Measurements from ENCODE around the gene TMCO5A. TPM values are rescaled to one million over a fixed set of nuclear protein-coding genes. Genes with fewer than 3 reads are reported as not detected.

The TMCO5A gene
- 0.10 TPM for total RNA-seq

DNA sequence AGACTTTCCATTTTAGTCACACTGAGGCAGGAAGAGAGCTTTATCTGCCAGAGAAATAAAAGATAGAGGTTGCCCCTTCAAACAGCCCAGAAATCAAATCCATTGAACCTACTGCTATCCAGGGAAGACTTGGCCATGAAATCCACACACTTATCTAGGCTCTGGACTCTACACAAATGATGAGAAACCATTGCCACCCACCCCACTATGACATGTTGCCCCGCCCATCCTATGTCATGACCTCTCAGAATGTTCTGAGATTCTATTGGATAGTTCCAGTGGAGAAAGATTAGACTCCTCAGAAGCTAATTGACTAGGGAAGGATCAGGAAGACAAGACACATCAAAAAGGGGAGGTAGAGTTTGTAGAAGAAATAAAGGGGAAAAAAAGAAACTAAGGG is at the start of gene TMCO5A:
Gene TMCO5A, plus strand, starts transcription at position 301 of the 400 bp plus-strand sequence. CDS start 1,684 bp downstream, outside the sequence.
- Histone ChIP-seq H3K9me3 (ENCODE audit: low read depth, low read length) (no peaks in the 10 kb centered on the region), H3K4me3 (ENCODE audit: low read length) (no peak within 1 kb of the TSS), H3K4me1 (ENCODE audit: insufficient read depth, low read length) (no peaks in the 10 kb centered on the region), H3K27me3 (ENCODE audit: insufficient read depth, low read length) (no peaks in the 10 kb centered on the region)

DNA sequence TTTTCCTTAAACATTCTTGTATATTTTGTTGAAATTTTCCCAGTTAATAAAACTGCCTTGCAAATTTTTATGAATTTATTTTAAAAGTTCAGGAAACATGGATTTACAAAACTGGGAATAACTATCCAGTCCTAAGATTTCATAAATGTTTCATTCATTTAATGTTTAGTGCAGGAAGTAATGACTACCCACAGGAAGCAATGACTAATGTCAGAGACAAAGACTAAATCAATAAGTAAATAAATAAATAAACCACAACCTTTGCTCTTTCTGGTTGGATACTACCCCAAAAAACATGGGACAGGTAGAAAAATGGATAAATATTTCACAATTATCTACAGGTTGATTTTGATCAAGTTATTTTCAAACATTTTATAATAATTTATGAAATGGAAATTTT is 48.8 kb upstream of the TMCO5A start:
- peaks cover 2% of the 10 kb centered on the region for H3K27me3 ChIP-seq (ENCODE audit: insufficient read depth, low read length)
- no peak overlapping the region for H3K4me3 ChIP-seq (ENCODE audit: low read length)
- no peaks in the 10 kb centered on the region for H3K9me3 ChIP-seq (ENCODE audit: low read depth, low read length)
- no peaks in the 10 kb centered on the region for H3K4me1 ChIP-seq (ENCODE audit: insufficient read depth, low read length)

DNA sequence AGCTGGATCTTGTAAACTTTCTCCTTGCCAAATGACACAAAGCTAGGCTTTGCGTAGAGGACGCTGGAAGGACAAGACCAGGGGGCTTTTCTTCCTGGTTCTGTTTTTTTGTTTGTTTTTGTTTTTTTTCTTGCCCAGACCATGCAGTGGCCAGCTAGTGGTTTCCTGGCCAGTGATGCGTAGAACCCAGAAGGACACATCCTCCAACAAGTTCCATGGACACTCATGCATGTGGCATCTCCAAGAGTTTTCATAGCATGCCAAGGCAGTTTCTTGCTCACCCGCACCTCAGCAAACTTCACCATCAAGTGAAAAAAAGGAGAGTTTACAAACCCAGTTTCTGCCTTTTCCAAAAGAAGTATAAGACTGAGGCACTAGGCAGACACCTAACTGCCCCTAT is 46.1 kb upstream of the TMCO5A start:
- H3K27me3 ChIP-seq (ENCODE audit: insufficient read depth, low read length), result no peaks in the 10 kb centered on the region
- H3K4me3 ChIP-seq (ENCODE audit: low read length), result no peak overlapping the region
- no peaks in the 10 kb centered on the region for H3K9me3 ChIP-seq (ENCODE audit: low read depth, low read length)
- no peaks in the 10 kb centered on the region for H3K4me1 ChIP-seq (ENCODE audit: insufficient read depth, low read length)

DNA sequence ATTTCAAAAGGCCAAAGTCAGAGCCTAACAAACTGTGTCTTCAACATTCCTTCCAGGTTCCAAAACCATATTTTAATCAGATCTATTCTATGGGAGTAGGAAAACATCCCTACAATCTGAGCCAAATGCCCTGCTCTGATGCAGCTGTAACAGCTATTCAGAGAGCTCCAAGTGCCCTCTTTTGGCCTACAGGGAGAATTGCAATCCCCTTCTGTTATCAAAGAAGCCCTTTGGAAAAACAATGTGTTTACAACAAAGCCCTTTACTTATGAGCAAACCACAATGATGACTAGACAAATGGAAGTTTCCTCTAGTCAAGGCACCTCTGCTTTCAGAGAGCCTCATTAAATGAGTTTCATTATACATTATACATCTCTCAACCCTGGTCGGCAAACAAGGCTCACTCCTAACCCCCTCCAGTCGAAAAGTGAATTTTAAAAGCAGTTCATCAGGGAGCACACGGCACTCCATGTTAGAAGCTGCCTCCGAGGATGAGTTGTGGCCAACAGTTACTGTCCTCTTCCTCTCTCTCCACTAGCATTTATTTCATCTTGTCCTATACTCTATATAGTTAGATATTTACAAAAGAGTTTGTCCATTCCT is 42.6 kb upstream of the TMCO5A start:
- no peaks in the 10 kb centered on the region for H3K4me1 ChIP-seq (ENCODE audit: insufficient read depth, low read length)
- H3K9me3 ChIP-seq (ENCODE audit: low read depth, low read length), result no peaks in the 10 kb centered on the region
- no peak overlapping the region for H3K4me3 ChIP-seq (ENCODE audit: low read length)
- no peaks in the 10 kb centered on the region for H3K27me3 ChIP-seq (ENCODE audit: insufficient read depth, low read length)

DNA sequence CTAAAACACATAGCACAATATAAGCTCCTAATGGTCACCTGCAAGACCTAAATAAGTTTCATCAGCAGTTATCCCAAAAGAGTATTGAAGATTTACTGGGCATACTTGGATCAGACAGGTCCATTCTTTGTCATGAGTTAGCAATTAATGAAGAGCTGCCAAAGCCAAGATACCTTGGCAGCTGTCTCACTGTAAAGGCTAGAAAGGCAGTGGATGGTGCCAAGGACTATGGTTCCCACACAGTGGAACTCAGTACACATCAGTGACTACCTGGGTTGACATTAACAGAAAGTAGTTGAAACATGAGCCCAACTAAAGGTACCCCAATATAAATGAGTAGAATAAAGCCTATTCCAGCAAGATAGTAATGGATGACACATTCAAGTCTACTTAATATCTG is 41.1 kb upstream of the TMCO5A start:
- Histone ChIP-seq H3K9me3 (ENCODE audit: low read depth, low read length) (no peaks in the 10 kb centered on the region), H3K4me3 (ENCODE audit: low read length) (no peak overlapping the region), H3K27me3 (ENCODE audit: insufficient read depth, low read length) (no peaks in the 10 kb centered on the region), H3K4me1 (ENCODE audit: insufficient read depth, low read length) (no peaks in the 10 kb centered on the region)

DNA sequence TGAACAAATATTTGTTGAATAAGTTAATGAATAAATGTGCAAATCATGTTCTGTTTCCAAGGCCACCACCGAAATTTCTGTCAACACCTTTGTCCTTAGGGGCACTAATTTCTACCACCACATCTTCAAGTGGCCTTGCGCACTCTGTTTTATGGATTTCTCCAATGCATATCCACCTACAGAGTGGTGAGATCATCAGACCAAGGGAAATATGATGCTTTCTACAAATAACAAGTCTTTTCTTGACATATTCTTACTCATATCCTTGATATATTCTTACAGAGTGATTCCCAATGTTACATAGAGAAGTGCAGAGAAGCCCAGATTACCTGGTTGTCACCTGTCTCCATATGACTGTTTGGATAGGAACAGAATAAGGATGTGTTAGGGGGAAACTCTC is 36.1 kb upstream of the TMCO5A start:
- H3K4me3 ChIP-seq (ENCODE audit: low read length), result no peak overlapping the region
- no peaks in the 10 kb centered on the region for H3K27me3 ChIP-seq (ENCODE audit: insufficient read depth, low read length)

DNA sequence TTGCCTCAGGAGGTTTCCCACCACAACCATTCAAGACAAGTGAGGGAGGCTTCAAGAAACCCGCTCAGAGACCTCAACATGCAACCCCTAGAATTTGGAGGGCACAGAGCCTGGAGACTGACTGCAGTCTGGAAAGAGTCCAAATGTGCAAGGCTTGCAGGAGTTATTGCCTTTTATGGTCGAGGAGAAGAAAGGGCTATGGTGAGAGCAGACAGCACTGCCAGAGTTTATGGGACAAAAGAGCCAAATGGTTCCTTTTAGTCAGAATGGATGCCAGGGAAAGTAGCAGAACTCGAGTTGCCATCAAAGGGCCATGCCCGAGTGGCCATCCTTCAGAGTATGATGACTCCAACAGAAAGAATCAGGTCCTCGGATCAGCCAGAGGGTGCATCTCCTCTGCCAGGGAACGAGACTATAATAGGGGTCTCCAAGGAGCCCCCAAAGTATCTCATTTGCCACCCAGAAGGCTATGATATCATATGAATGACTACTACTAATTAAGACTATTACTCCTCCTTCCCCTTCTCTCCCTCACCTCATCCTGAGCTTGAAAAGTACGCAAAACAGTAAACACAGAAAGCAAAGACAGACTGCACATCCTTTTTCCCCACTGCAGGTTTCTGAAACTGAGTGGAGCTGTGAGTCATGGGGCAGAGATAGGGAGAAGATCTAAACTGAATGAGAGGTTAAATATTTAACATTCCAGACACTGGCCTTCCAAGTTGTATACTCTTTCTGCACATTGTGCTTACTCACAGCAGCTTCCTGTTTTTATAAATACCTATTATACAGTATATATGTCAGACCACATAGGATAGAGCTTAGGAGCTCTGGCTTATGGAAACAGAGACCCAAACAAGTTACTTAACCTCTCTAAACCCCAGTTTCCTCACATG is 33.9 kb upstream of the TMCO5A start:
- Histone ChIP-seq H3K4me3 (ENCODE audit: low read length) (no peak overlapping the region), H3K4me1 (ENCODE audit: insufficient read depth, low read length) (no peaks in the 10 kb centered on the region), H3K9me3 (ENCODE audit: low read depth, low read length) (no peaks in the 10 kb centered on the region), H3K27me3 (ENCODE audit: insufficient read depth, low read length) (no peaks in the 10 kb centered on the region)

More for the DNA sequence above, 36.1 kb upstream of the TMCO5A start:
- H3K9me3 ChIP-seq (ENCODE audit: low read depth, low read length), result no peaks in the 10 kb centered on the region
- no peaks in the 10 kb centered on the region for H3K4me1 ChIP-seq (ENCODE audit: insufficient read depth, low read length)

DNA sequence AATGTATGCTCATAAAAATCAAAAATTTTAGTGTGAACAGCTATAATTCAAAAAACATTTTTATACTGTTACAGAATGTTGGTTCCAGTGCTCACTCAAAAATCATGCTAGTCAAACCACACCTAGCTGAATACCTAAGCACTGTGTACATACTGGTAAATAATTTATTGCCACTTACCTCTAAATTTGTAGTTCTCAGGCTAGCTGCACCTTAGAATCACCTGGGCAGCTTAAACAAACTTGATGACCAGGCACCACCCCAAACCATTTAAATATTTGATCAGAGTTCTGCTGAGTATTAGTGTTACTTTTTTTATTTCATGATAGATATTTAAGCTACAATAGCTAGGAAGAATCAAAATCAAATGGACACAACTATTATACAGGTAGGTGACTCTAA is 32.3 kb upstream of the TMCO5A start:
- Histone ChIP-seq H3K9me3 (ENCODE audit: low read depth, low read length) (no peaks in the 10 kb centered on the region), H3K27me3 (ENCODE audit: insufficient read depth, low read length) (no peaks in the 10 kb centered on the region), H3K4me3 (ENCODE audit: low read length) (no peak overlapping the region), H3K4me1 (ENCODE audit: insufficient read depth, low read length) (no peaks in the 10 kb centered on the region)

DNA sequence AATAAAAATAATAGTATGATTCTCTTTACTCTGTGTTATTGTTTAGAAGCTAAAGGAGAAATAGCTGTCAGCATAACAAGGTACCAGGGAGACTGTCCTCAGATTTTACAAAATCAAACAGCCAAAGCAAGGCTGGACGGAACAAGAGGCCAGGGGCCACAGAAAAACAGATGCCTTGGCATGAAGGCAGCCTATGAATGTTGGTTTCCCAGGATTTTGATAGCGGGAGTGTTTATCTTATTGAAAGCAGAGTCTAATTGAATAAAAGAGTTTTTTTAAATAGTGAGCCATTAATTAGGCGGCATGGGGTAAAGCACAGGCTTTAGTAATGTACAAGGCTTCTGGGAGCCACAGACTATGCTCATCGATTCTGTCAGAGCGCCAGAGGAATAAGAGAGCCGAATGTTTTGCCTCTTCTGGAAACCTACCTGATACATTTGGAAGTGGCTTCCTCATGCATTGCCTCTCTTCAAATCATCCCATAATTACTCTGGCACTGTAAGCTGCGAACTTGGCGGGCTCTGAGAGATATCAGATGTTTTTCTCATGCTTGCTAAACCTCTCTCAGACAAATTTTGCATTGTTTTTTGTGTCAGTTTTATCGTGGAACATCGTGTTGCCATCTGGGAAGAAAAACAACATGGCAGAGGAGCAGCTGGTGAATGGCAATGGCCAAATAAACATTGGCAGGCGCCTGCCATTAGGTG is 30.4 kb upstream of the TMCO5A start:
- H3K27me3 ChIP-seq (ENCODE audit: insufficient read depth, low read length), result no peaks in the 10 kb centered on the region
- no peak overlapping the region for H3K4me3 ChIP-seq (ENCODE audit: low read length)
- H3K4me1 ChIP-seq (ENCODE audit: insufficient read depth, low read length), result no peaks in the 10 kb centered on the region
- no peaks in the 10 kb centered on the region for H3K9me3 ChIP-seq (ENCODE audit: low read depth, low read length)

DNA sequence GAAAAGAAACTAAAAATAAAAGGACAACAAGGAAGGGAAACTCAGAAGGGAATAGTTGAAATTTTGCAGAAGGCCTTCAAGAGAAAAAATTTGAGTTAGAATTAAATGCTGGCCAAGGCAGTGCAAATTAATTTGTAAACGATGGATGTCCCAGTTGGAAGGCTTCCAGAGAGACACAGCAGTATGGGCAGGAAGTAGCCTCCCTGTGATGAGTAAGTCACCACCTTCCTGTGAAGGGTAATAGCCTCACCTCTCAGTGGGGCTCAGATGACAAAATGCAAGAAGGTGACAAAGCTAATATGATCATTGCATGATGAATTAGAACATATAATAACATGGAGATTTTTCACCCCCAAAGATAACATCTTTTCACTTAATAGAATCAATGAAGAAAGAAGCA is 27.3 kb upstream of the TMCO5A start:
- H3K4me3 ChIP-seq (ENCODE audit: low read length), result no peak overlapping the region
- no peaks in the 10 kb centered on the region for H3K27me3 ChIP-seq (ENCODE audit: insufficient read depth, low read length)
- H3K9me3 ChIP-seq (ENCODE audit: low read depth, low read length), result no peaks in the 10 kb centered on the region
- no peaks in the 10 kb centered on the region for H3K4me1 ChIP-seq (ENCODE audit: insufficient read depth, low read length)

DNA sequence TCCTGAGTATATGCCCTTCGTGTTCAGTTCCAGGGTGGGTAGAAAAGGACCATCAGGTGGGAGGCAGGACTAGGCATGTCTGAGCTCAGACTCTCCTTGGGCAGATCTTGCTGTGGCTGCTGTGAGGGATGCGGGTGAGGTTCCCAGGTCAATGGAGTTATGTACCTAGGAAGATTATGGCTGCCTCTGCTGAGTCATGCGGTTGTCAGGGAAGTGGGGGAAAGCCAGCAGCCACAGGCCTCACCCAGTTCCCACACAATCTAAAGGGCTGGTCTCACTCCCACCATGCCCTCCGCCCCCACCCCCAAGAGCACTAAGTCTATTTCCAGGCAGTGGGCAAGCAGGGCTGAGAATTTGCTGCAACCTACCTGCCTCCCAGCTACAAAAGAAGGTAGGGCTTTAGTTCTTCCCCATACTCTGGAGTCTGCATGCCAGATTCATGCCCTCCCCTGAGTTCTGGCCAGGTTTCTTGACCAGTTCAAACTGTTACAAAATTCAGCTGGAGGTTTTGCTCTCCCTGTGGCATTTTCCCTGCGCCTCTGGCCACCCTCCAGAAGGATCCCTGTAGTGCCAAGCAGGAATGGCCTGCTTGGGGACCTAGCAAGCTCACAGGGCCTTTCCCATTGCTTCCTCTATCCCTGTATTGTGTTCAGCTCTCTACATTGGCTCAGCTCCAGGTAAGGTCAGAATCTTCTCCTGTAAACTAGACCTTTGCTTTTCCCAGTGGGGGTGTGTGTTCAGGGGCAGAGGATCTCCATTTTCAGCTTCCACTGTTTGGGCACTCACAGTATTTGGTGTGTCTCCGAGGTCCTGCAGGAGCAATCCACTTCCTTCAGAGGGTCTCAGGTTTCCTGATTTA is 12.7 kb upstream of the TMCO5A start:
- Histone ChIP-seq H3K9me3 (ENCODE audit: low read depth, low read length) (no peaks in the 10 kb centered on the region), H3K4me3 (ENCODE audit: low read length) (no peak overlapping the region), H3K4me1 (ENCODE audit: insufficient read depth, low read length) (no peaks in the 10 kb centered on the region), H3K27me3 (ENCODE audit: insufficient read depth, low read length) (no peaks in the 10 kb centered on the region)

DNA sequence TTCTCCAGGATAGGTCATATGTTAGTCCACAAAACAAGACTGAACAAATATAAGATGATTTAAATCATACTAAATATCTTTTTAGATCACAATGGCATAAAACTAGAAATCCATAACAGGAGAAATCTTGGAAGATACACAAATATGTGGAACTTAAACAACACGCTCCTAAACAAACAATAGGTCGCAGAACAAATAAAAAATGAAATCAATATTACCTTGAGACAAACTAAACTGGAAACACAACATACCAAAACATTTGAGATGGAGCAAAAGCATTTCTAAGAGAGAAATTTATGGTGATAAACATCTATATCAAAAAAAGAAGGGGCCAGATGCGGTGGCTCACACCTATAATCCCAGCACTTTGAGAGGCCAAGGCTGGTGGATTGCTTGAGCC is 8.3 kb upstream of the TMCO5A start:
- no peaks in the 10 kb centered on the region for H3K4me1 ChIP-seq (ENCODE audit: insufficient read depth, low read length)
- no peaks in the 10 kb centered on the region for H3K9me3 ChIP-seq (ENCODE audit: low read depth, low read length)
- no peak overlapping the region for H3K4me3 ChIP-seq (ENCODE audit: low read length)
- no peaks in the 10 kb centered on the region for H3K27me3 ChIP-seq (ENCODE audit: insufficient read depth, low read length)

DNA sequence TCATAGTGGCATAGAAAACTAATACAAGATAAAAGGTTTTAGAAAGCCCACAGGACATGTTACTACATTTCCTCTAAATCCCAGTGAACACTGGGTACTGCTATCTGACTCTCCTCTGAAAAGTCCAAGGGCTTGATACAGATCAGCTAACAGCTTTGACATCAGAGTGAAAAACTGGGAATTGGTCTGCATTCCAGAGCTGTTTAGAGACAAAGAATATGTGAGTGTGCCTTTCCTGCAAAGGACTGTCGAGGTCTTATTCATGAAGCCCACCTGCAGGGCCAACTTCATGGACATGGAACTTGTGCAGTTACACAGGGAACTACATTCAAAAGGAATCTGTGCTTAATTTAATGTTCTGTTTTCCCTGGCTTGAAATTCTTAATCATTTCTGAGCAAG is 5.2 kb upstream of the TMCO5A start:
- Histone ChIP-seq H3K4me3 (ENCODE audit: low read length) (no peak overlapping the region), H3K4me1 (ENCODE audit: insufficient read depth, low read length) (no peaks in the 10 kb centered on the region), H3K27me3 (ENCODE audit: insufficient read depth, low read length) (no peaks in the 10 kb centered on the region)

DNA sequence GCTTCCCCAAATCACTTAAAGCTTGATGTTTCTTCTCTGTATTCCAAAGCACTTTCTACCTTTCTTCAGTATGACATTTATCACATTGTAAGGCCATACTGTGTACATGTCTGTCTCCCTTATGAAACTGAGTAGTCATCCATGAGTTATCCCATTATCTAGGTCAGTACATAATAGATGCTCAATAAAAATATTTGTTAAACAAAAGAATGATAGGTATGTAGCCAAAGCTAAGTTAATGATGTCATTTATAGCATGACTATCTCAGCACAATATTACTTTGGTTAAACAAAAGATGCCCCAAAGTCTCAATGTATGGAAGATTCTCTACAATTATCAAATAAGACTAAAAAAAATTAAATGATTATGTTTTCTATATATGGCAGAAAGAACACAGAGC is 3.1 kb upstream of the TMCO5A start:
- no peaks in the 10 kb centered on the region for H3K27me3 ChIP-seq (ENCODE audit: insufficient read depth, low read length)
- no peaks in the 10 kb centered on the region for H3K4me1 ChIP-seq (ENCODE audit: insufficient read depth, low read length)
- no peaks in the 10 kb centered on the region for H3K9me3 ChIP-seq (ENCODE audit: low read depth, low read length)
- no peak overlapping the region for H3K4me3 ChIP-seq (ENCODE audit: low read length)

More for the DNA sequence above, 5.2 kb upstream of the TMCO5A start:
- no peaks in the 10 kb centered on the region for H3K9me3 ChIP-seq (ENCODE audit: low read depth, low read length)
